ENCODE data around the gene FAF2. TPM values are rescaled to one million over a fixed set of nuclear protein-coding genes. Genes with fewer than 3 reads are reported as not detected.

The FAF2 gene
- total and polyA plus RNA-seq, 10 of the 15 experiments (the other 5 are each of a cell fraction or from before 2014, with no cell fraction given), result 19.0 to 45.1 (median 35.6) TPM

DNA sequence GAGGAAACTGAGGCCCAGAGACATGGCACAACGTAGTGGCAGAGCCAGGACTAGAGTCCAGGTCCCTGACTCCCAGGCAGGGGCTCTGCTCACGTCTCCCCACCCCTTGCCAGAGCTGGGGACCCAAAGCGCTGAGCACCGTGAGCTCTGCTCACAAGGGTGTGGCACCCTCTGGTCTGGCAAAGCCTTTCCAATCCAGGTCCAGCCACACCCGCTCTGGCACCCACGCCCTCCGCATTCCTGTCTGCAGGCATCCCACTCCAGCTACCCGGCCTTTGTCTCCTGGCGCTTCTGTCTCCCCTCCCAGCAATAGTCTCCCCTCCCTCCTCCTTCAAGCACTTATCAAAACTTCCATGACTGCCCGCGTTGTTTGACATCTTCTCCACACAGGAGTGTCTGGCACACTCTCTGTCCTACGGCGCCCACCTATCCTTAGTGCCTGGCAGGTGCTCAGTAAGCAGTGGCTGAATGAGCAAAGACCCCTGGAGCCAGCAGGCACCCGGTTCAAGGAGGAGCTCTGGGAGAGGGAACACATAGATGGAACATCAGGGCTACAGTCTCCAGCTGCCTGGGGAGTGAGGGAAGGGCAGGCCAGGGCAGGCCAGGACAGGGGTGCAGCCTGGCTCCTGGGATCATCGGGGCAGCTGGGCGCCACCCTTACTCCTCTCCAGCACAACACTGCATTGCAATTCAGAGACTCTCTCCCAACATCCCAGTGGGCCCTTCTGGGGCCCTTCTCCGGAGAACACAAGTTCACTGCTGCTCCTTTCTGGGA is 47.6 kb upstream of the FAF2 start (continued):
- TF ChIP-seq, protein P1, sequence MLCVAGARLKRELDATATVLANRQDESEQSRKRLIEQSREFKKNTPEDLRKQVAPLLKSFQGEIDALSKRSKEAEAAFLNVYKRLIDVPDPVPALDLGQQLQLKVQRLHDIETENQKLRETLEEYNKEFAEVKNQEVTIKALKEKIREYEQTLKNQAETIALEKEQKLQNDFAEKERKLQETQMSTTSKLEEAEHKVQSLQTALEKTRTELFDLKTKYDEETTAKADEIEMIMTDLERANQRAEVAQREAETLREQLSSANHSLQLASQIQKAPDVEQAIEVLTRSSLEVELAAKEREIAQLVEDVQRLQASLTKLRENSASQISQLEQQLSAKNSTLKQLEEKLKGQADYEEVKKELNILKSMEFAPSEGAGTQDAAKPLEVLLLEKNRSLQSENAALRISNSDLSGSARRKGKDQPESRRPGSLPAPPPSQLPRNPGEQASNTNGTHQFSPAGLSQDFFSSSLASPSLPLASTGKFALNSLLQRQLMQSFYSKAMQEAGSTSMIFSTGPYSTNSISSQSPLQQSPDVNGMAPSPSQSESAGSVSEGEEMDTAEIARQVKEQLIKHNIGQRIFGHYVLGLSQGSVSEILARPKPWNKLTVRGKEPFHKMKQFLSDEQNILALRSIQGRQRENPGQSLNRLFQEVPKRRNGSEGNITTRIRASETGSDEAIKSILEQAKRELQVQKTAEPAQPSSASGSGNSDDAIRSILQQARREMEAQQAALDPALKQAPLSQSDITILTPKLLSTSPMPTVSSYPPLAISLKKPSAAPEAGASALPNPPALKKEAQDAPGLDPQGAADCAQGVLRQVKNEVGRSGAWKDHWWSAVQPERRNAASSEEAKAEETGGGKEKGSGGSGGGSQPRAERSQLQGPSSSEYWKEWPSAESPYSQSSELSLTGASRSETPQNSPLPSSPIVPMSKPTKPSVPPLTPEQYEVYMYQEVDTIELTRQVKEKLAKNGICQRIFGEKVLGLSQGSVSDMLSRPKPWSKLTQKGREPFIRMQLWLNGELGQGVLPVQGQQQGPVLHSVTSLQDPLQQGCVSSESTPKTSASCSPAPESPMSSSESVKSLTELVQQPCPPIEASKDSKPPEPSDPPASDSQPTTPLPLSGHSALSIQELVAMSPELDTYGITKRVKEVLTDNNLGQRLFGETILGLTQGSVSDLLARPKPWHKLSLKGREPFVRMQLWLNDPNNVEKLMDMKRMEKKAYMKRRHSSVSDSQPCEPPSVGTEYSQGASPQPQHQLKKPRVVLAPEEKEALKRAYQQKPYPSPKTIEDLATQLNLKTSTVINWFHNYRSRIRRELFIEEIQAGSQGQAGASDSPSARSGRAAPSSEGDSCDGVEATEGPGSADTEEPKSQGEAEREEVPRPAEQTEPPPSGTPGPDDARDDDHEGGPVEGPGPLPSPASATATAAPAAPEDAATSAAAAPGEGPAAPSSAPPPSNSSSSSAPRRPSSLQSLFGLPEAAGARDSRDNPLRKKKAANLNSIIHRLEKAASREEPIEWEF (IDR thresholded peaks at IDR 0.05; ENCODE audit: insufficient replicate concordance, low read depth, low read length), result no peak

DNA sequence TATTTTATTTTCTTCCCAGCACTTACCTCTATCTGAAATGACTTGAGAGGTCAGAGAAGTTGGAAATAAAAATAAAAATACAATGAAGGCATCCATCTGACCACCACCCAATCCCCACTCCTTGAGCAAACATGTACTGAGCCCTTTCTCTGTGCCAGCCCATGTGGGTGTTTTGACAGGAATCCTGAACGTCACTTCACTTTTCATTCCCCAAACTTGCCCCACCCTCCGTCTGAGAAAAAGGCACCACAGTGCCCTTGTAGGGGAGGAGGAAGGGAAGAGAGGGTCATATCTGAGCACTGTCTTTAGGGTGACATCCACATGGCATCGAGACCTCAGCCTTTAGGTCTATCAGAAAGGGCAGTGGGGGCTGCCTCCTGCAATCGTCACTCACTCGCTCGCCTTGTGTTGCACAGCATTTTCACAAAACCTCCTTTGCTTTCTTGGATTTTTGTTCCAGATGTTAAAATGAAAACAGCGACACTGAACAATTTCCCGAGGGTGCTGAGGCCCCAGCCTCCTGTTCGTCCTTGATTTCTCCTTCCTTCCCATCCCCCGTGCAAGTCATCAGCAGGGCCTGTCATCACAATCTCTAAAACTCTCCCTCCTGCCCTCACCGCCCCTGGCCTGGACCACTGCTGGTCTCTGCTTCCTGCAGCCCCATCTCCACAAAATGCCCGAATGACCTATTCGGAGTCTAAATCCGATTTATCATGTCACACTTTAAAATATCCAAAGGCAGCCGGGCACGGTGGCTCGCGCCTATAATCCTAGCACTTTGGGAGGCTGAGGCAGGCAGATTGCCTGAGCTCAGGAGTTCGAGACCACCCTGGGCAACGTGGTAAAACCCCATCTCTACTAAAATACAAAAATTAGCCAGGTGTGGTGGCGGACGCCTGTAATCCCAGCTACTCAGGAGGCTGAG is 46.6 kb upstream of the FAF2 start:
- Histone ChIP-seq H3K4me3 (no peak overlapping the region), H4K20me1 (ENCODE audit: control insufficient read depth, insufficient read depth) (no peaks in the 10 kb centered on the region), H3K36me3 (ENCODE audit: control insufficient read depth in 2 of 2, insufficient read depth in 2 of 2, low read length in 1 of 2) (no peaks in the 10 kb centered on the region), H2AFZ (ENCODE audit: control insufficient read depth, low read depth, low read length) (no peak overlapping the region), H3K4me2 (ENCODE audit: control insufficient read depth, insufficient read depth) (no peak overlapping the region), H3K9ac (ENCODE audit: control insufficient read depth, insufficient read depth, low read length) (no peak overlapping the region), H3K27ac (ENCODE audit: control insufficient read depth, insufficient read depth) (no peak overlapping the region), H3K27me3 (replicated peaks in 1 of 2; ENCODE audit: control insufficient read depth in 2 of 2, insufficient read depth in 2 of 2, low read length in 1 of 2) (no peaks in the 10 kb centered on the region), H3K79me2 (ENCODE audit: control insufficient read depth, insufficient read depth, low read length) (no peaks in the 10 kb centered on the region), H3K4me1 (ENCODE audit: control insufficient read depth, insufficient read depth, low read length) (no peaks in the 10 kb centered on the region), H3K9me3 (replicated peaks; ENCODE audit: control insufficient read depth, insufficient read depth, low read length) (no peaks in the 10 kb centered on the region)
- 91% methylated on average over 22 of the region's 22 CpGs for WGBS (ENCODE audit: insufficient coverage, insufficient replicate concordance, low lambda C conversion rate, missing lambda C conversion rate)
- ATAC-seq (no peak), DNase-seq (ENCODE audit: low read depth, low spot score) (no peak), FAIRE-seq (no peak)
- ChIA-PET SMC1A (ENCODE audit: uncharacterized antibody, unreplicated experiment) (no interaction called here), RAD21 (ENCODE audit: unreplicated experiment) (no interaction called here), POLR2A (no interaction called here), CTCF (no interaction called here)
- intact Hi-C loops (cut with micrococcal nuclease; ENCODE audit: unreplicated experiment), result no loop called here
- no peak for TF ChIP-seq MYC (IDR thresholded peaks at IDR 0.05; ENCODE audit: insufficient read depth, insufficient read length, insufficient replicate concordance, low read length, severe bottlenecking)
- TF ChIP-seq RAD51 (IDR thresholded peaks at IDR 0.05), result no peak
- TF ChIP-seq, protein P2, sequence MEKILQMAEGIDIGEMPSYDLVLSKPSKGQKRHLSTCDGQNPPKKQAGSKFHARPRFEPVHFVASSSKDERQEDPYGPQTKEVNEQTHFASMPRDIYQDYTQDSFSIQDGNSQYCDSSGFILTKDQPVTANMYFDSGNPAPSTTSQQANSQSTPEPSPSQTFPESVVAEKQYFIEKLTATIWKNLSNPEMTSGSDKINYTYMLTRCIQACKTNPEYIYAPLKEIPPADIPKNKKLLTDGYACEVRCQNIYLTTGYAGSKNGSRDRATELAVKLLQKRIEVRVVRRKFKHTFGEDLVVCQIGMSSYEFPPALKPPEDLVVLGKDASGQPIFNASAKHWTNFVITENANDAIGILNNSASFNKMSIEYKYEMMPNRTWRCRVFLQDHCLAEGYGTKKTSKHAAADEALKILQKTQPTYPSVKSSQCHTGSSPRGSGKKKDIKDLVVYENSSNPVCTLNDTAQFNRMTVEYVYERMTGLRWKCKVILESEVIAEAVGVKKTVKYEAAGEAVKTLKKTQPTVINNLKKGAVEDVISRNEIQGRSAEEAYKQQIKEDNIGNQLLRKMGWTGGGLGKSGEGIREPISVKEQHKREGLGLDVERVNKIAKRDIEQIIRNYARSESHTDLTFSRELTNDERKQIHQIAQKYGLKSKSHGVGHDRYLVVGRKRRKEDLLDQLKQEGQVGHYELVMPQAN (conservative IDR thresholded peaks at IDR 0.05), result no peak
- no peak for TF ChIP-seq CHD1 (IDR thresholded peaks at IDR 0.05; ENCODE audit: low read depth, low read length)
- TF ChIP-seq JUNB (IDR thresholded peaks at IDR 0.05), result no peak
- no peak for TF ChIP-seq HCFC1 (IDR thresholded peaks at IDR 0.05; ENCODE audit: low read length)
- no peak for TF ChIP-seq ELK1 (IDR thresholded peaks at IDR 0.05; ENCODE audit: low read depth, low read length)
- in situ Hi-C loops (cut with MboI), result no loop called here
- BruUV-seq (replicated peaks), result no TSS peak

All from GM12878 (cell line).